HEK293T (cell line): Measurements from ENCODE around the gene SPEF2.

Experiments used
- CTCF ChIA-PET: fragments of 350-600 bp; formaldehyde crosslinking; extraction: SDS; loops from one replicate; lab custom pipeline; 2021; ENCODE audit warnings: antibody characterized with exemption, inconsistent platforms; lab: Yijun Ruan, JAX
- POLR2A ChIA-PET: fragments of 350-600 bp; formaldehyde crosslinking; extraction: SDS; loops from one replicate; lab custom pipeline; 2020; ENCODE audit warnings: antibody characterized with exemption, inconsistent platforms; lab: Yijun Ruan, JAX
- DNase-seq: peaks from one replicate; pipeline ENCODE4 v3.0.0; 2012; ENCODE audit warnings: mixed read lengths; ENCODE audit errors: extremely low spot score
- ARNT ChIP-seq: fragments of 450-650 bp; IDR thresholded peaks from 2 replicates; pipeline ENCODE4 v1.6.1; 2017; ENCODE audit warnings: mild to moderate bottlenecking
- BHLHE40 ChIP-seq: fragments of 450-650 bp; IDR thresholded peaks from 2 replicates; pipeline ENCODE4 v1.6.1; 2016; ENCODE audit warnings: mild to moderate bottlenecking, moderate library complexity, borderline replicate concordance
- CTBP1 ChIP-seq: fragments of 450-650 bp; IDR thresholded peaks from 2 replicates; pipeline ENCODE4 v1.6.1; 2016; ENCODE audit warnings: borderline replicate concordance
- ELF4 ChIP-seq: fragments of 450-650 bp; IDR thresholded peaks from 2 replicates; pipeline ENCODE4 v1.6.1; 2017; ENCODE audit warnings: antibody characterized with exemption
- FOXA1 ChIP-seq: fragments of 450-650 bp; IDR thresholded peaks from 2 replicates; pipeline ENCODE4 v1.6.1; 2016; ENCODE audit warnings: mild to moderate bottlenecking
- FOXK2 ChIP-seq: fragments of 450-650 bp; IDR thresholded peaks from 2 replicates; pipeline ENCODE4 v1.6.1; 2016; ENCODE audit warnings: mild to moderate bottlenecking
- FOXM1 ChIP-seq: fragments of 450-650 bp; IDR thresholded peaks from 2 replicates; pipeline ENCODE4 v1.6.1; 2017; ENCODE audit warnings: mild to moderate bottlenecking, borderline replicate concordance
- HDGF ChIP-seq: fragments of 450-650 bp; IDR thresholded peaks from 2 replicates; pipeline ENCODE4 v1.6.1; 2017; ENCODE audit warnings: antibody characterized with exemption, borderline replicate concordance
- L3MBTL2 ChIP-seq: fragments of 450-650 bp; conservative IDR thresholded peaks from 2 replicates; pipeline ENCODE4 v1.6.1; 2016; ENCODE audit warnings: mild to moderate bottlenecking
- LEF1 ChIP-seq: fragments of 450-650 bp; IDR thresholded peaks from 2 replicates; pipeline ENCODE4 v1.6.1; 2017; ENCODE audit warnings: mild to moderate bottlenecking, borderline replicate concordance
- NFRKB ChIP-seq: fragments of 450-650 bp; IDR thresholded peaks from 2 replicates; pipeline ENCODE4 v1.6.1; 2016; ENCODE audit warnings: mild to moderate bottlenecking, moderate library complexity
- PKNOX1 ChIP-seq: fragments of 450-650 bp; IDR thresholded peaks from 2 replicates; pipeline ENCODE4 v1.6.1; 2016
- SP1 ChIP-seq: fragments of 450-650 bp; IDR thresholded peaks from 2 replicates; pipeline ENCODE4 v1.6.1; 2017
- SUZ12 ChIP-seq: fragments of 450-650 bp; IDR thresholded peaks from 2 replicates; pipeline ENCODE4 v1.6.1; 2016; ENCODE audit warnings: mild to moderate bottlenecking
- TARDBP ChIP-seq: fragments of 450-650 bp; IDR thresholded peaks from 2 replicates; pipeline ENCODE4 v1.6.1; 2016
- ZNF384 ChIP-seq: fragments of 450-650 bp; IDR thresholded peaks from 2 replicates; pipeline ENCODE4 v1.6.1; 2016

SPEF2 gene

GRCh38 chr5:35617435-35618303 lies at the start of gene SPEF2:
Gene SPEF2 (plus strand): TSS chr5:35617863. CDS start chr5:35617998, 135 bp downstream.
- DNase-seq = peak; percentile 83
- ChIA-PET CTCF (interaction anchor here (0.8 to 1.4 kb wide), 3 partner anchors 9 to 10 kb away, joined by 3 to 6 read pairs (median 4); no protein-coding TSS in a partner anchor), POLR2A (no interaction called here)
- TF ChIP-seq LEF1 = no peak
- no peak for TF ChIP-seq NFRKB
- no peak for TF ChIP-seq CTBP1
- TF ChIP-seq L3MBTL2 = peak; percentile 48
- TF ChIP-seq ZNF384 = peak; percentile 39; the same call in 1 of the 2 replicates
- no peak for TF ChIP-seq FOXA1

GRCh38 chr5:35575578-35575977 lies 42.1 kb upstream of the SPEF2 start:
- CTCF ChIA-PET = no interaction called here

GRCh38 chr5:35587419-35587818 lies 30.2 kb upstream of the SPEF2 start:
- no peak for TF ChIP-seq ZNF384
- no peak for TF ChIP-seq TARDBP
- no peak for TF ChIP-seq BHLHE40
- TF ChIP-seq SUZ12 = no peak
- TF ChIP-seq PKNOX1 = no peak
- TF ChIP-seq ELF4 = no peak
- TF ChIP-seq ARNT = no peak
- no peak for TF ChIP-seq L3MBTL2
- TF ChIP-seq HDGF = no peak
- TF ChIP-seq FOXM1 = no peak
- ChIA-PET CTCF (no interaction called here), POLR2A (no interaction called here)
- no peak for DNase-seq

More at GRCh38 chr5:35575578-35575977, 42.1 kb upstream of the SPEF2 start:
- POLR2A ChIA-PET = no interaction called here
- DNase-seq = no peak
- TF ChIP-seq NFRKB (no peak), L3MBTL2 (no peak), HDGF (no peak), LEF1 (no peak), SUZ12 (no peak), BHLHE40 (no peak), FOXA1 (no peak), FOXM1 (no peak), CTBP1 (no peak), SP1 (no peak), PKNOX1 (no peak), ELF4 (no peak), FOXK2 (no peak)

- DNase-seq = no peak
- TF ChIP-seq SUZ12 (no peak), HDGF (no peak), SP1 (no peak), ARNT (no peak), FOXK2 (no peak), ELF4 (no peak), CTBP1 (no peak), FOXM1 (no peak), NFRKB (no peak), FOXA1 (no peak), PKNOX1 (no peak), L3MBTL2 (no peak), LEF1 (no peak), ZNF384 (no peak), TARDBP (no peak), BHLHE40 (no peak)
- CTCF ChIA-PET = no interaction called here
- POLR2A ChIA-PET = no interaction called here
Observed at GRCh38 chr5:35593338-35593737, 24.3 kb upstream of the SPEF2 start.

GRCh38 chr5:35598707-35599370 lies 18.8 kb upstream of the SPEF2 start:
- TF ChIP-seq NFRKB (no peak), BHLHE40 (no peak), PKNOX1 (no peak), FOXM1 (no peak), ELF4 (no peak), CTBP1 (no peak), SUZ12 (no peak), ARNT (no peak), ZNF384 (no peak), SP1 (no peak), HDGF (no peak), FOXK2 (no peak), TARDBP (no peak)
- ChIA-PET CTCF (no interaction called here), POLR2A (no interaction called here)
- DNase-seq = no peak
